IMR-90 (cell line): ENCODE results near the gene INHBE. TPM values are rescaled to one million over a fixed set of nuclear protein-coding genes. Genes with fewer than 3 reads are reported as not detected.

ENCODE experiments used
- ATAC-seq: fragments of 200-7000 bp; cut with Tn5 transposase; 2 replicates; pipeline ENCODE4 v1.9.1; 2020; ENCODE audit warnings: low read depth, mild to moderate bottlenecking, moderate library complexity
- BruUV-seq: library from RNA; stranded (reverse); fragments of 400-500 nt; replicated peaks from 2 replicates; lab custom pipeline; 2021; lab: Mats Ljungman, UMichigan
- CTCF ChIA-PET: fragments of 300-600 bp; formaldehyde crosslinking; extraction: SDS; loops from one replicate; lab custom pipeline; 2021; ENCODE audit warnings: antibody characterized with exemption; lab: Yijun Ruan, JAX
- POLR2A ChIA-PET: fragments of 300-600 bp; sonication (Branson Sonifier 250); formaldehyde crosslinking; loops from one replicate; lab custom pipeline; 2022; ENCODE audit warnings: antibody characterized with exemption; ENCODE audit not compliant: unreplicated experiment; lab: Charles Lee
- DNase-seq: peaks from one replicate; pipeline ENCODE4 v3.0.0; 2013
- H2AFZ ChIP-seq: replicated peaks from 2 replicates; pipeline ENCODE3; 2013; ENCODE audit warnings: low read length, mild to moderate bottlenecking; ENCODE audit not compliant: poor library complexity
- H2AK5ac ChIP-seq: 2 replicates; pipeline ENCODE4 v1.6.1; 2013; ENCODE audit warnings: low read depth, low read length, inconsistent platforms
- H2AK9ac ChIP-seq: replicated peaks from 2 replicates; pipeline ENCODE3; 2013; ENCODE audit warnings: mild to moderate bottlenecking, low read depth, low read length, moderate library complexity; ENCODE audit not compliant: poor library complexity
- H2BK120ac ChIP-seq: 2 replicates; pipeline ENCODE4 v1.6.1; 2013; ENCODE audit warnings: low read depth, low read length, inconsistent platforms
- H2BK15ac ChIP-seq: 3 replicates; pipeline ENCODE4 v1.6.1; 2013; ENCODE audit warnings: low read depth, low read length, inconsistent platforms
- H2BK20ac ChIP-seq: 2 replicates; pipeline ENCODE4 v1.6.1; 2013; ENCODE audit warnings: low read depth, mild to moderate bottlenecking, inconsistent platforms, low read length, moderate library complexity
- H2BK5ac ChIP-seq: 2 replicates; pipeline ENCODE4 v1.6.1; 2013; ENCODE audit warnings: mild to moderate bottlenecking, low read depth, low read length, inconsistent platforms; ENCODE audit not compliant: poor library complexity, severe bottlenecking
- H3K14ac ChIP-seq: replicated peaks from 2 replicates; pipeline ENCODE4 v1.6.1; 2013; ENCODE audit warnings: low read depth, low read length, inconsistent platforms
- H3K18ac ChIP-seq: 2 replicates; pipeline ENCODE4 v1.6.1; 2013; ENCODE audit warnings: low read depth, low read length, control low read depth
- H3K23ac ChIP-seq: 2 replicates; pipeline ENCODE4 v1.6.1; 2013; ENCODE audit warnings: low read depth, low read length, inconsistent platforms
- H3K27ac ChIP-seq: 2 replicates; pipeline ENCODE4 v1.5.1; 2013; ENCODE audit warnings: mild to moderate bottlenecking, control low read depth, low read length; ENCODE audit not compliant: insufficient read depth
- H3K27me3 ChIP-seq: 2 replicates; pipeline ENCODE4 v1.6.1; 2013; ENCODE audit warnings: low read length; ENCODE audit not compliant: control insufficient read depth, insufficient read depth
- H3K36me3 ChIP-seq: 2 replicates; pipeline ENCODE4 v1.6.1; 2013; ENCODE audit warnings: low read length, mixed read lengths; ENCODE audit not compliant: control insufficient read depth, insufficient read depth
- H3K4ac ChIP-seq: 2 replicates; pipeline ENCODE4 v1.6.1; 2013; ENCODE audit warnings: low read depth, low read length, inconsistent platforms
- H3K4me1 ChIP-seq: 2 replicates; pipeline ENCODE4 v1.6.1; 2013; ENCODE audit warnings: low read length, mixed read lengths; ENCODE audit not compliant: control insufficient read depth, insufficient read depth
- H3K4me2 ChIP-seq: 2 replicates; pipeline ENCODE4 v1.6.1; 2013; ENCODE audit warnings: low read depth, mild to moderate bottlenecking, control low read depth, low read length, moderate library complexity
- H3K4me3 ChIP-seq: 2 replicates; pipeline ENCODE4 v1.5.1; 2013; ENCODE audit warnings: low read depth, mild to moderate bottlenecking, control low read depth, low read length, moderate library complexity; ENCODE audit not compliant: insufficient read depth
- H3K56ac ChIP-seq: 2 replicates; pipeline ENCODE4 v1.6.1; 2013; ENCODE audit warnings: low read length, inconsistent platforms; ENCODE audit not compliant: insufficient read depth; ENCODE audit errors: extremely low read depth
- H3K79me1 ChIP-seq, 2 experiments: 2 replicates each; pipeline ENCODE4 v1.6.1; 2013; ENCODE audit warnings: low read length in 2 of 2, inconsistent platforms in 1 of 2, low read depth in 1 of 2
- H3K9ac ChIP-seq: 2 replicates; pipeline ENCODE4 v1.6.1; 2013; ENCODE audit warnings: low read depth, low read length, control low read depth
- H3K9me1 ChIP-seq: 2 replicates; pipeline ENCODE4 v1.6.1; 2013; ENCODE audit warnings: low read length, inconsistent platforms; ENCODE audit not compliant: insufficient read depth
- H3K9me3 ChIP-seq: 2 replicates; pipeline ENCODE4 v1.6.1; 2013; ENCODE audit warnings: low read length; ENCODE audit not compliant: control insufficient read depth, insufficient read depth
- H4K20me1 ChIP-seq: 2 replicates; pipeline ENCODE4 v1.6.1; 2013; ENCODE audit warnings: low read length, inconsistent platforms; ENCODE audit not compliant: insufficient read depth
- H4K5ac ChIP-seq: 2 replicates; pipeline ENCODE4 v1.6.1; 2013; ENCODE audit warnings: mild to moderate bottlenecking, low read depth, low read length, control low read depth
- H4K8ac ChIP-seq, 2 experiments: 2 replicates each; pipeline ENCODE4 v1.6.1; 2013; ENCODE audit warnings: low read depth in 2 of 2, low read length in 2 of 2, control low read depth in 1 of 2, inconsistent platforms in 1 of 2
- H4K91ac ChIP-seq: 2 replicates; pipeline ENCODE4 v1.6.1; 2013; ENCODE audit warnings: low read depth, low read length, inconsistent platforms; ENCODE audit not compliant: insufficient read depth
- BHLHE40 ChIP-seq: fragments of 150-350 bp; IDR thresholded peaks from 2 replicates; pipeline ENCODE4 v1.6.1; 2016; ENCODE audit warnings: mild to moderate bottlenecking, low read depth, low read length
- CEBPB ChIP-seq: IDR thresholded peaks from 2 replicates; pipeline ENCODE4 v1.6.1; 2012; ENCODE audit warnings: low read depth, low read length, improper control_type of control experiment
- CTCF ChIP-seq: conservative IDR thresholded peaks from 2 replicates; pipeline ENCODE4 v1.5.1; 2012; ENCODE audit warnings: mild to moderate bottlenecking, low read depth, low read length, improper control_type of control experiment
- ELK1 ChIP-seq: fragments of 150-350 bp; IDR thresholded peaks from 2 replicates; pipeline ENCODE4 v1.6.1; 2016; ENCODE audit warnings: low read depth, mild to moderate bottlenecking, low read length, moderate library complexity, borderline replicate concordance
- FOS ChIP-seq: fragments of 150-350 bp; IDR thresholded peaks from 2 replicates; pipeline ENCODE4 v1.6.1; 2016; ENCODE audit warnings: low read depth, low read length
- MAFK ChIP-seq: IDR thresholded peaks from 2 replicates; pipeline ENCODE4 v1.6.1; 2012; ENCODE audit warnings: low read depth, low read length, improper control_type of control experiment
- MAZ ChIP-seq: IDR thresholded peaks from 2 replicates; pipeline ENCODE4 v1.6.1; 2012; ENCODE audit warnings: low read depth, mild to moderate bottlenecking, low read length, improper control_type of control experiment, moderate library complexity, borderline replicate concordance
- MXI1 ChIP-seq: IDR thresholded peaks from 2 replicates; pipeline ENCODE4 v1.6.1; 2012; ENCODE audit warnings: low read depth, mild to moderate bottlenecking, low read length, moderate library complexity, borderline replicate concordance
- NFE2L2 ChIP-seq: fragments of 150-350 bp; IDR thresholded peaks from 2 replicates; pipeline ENCODE4 v1.6.1; 2016; ENCODE audit warnings: low read depth, mild to moderate bottlenecking, low read length
- POLR2A ChIP-seq: IDR thresholded peaks from 2 replicates; pipeline ENCODE4 v1.6.1; 2012; ENCODE audit warnings: mild to moderate bottlenecking, low read depth, low read length
- RAD21 ChIP-seq: IDR thresholded peaks from 2 replicates; pipeline ENCODE4 v1.6.1; 2012; ENCODE audit warnings: low read length, improper control_type of control experiment
- RFX5 ChIP-seq: IDR thresholded peaks from 2 replicates; pipeline ENCODE4 v1.8.0; 2012; ENCODE audit warnings: low read depth, mild to moderate bottlenecking, low read length, moderate library complexity
- SMC3 ChIP-seq: fragments of 150-350 bp; IDR thresholded peaks from 2 replicates; pipeline ENCODE4 v1.6.1; 2016; ENCODE audit warnings: low read depth, mild to moderate bottlenecking, antibody characterized with exemption, low read length, moderate library complexity
- USF2 ChIP-seq: fragments of 150-350 bp; IDR thresholded peaks from 2 replicates; pipeline ENCODE4 v1.6.1; 2017; ENCODE audit warnings: mild to moderate bottlenecking, antibody characterized with exemption, low read length, low read depth
- WGBS, 2 experiments: methylation state at CpG; one replicate each; pipeline versions ENCODE4 v1.1.5 to v1.1.7; 2013; ENCODE audit warnings: missing lambda C conversion rate in 2 of 2; ENCODE audit not compliant: insufficient read length in 1 of 2; ENCODE audit errors: extremely low coverage in 2 of 2; 5-methylcytosine and 5-hydroxymethylcytosine counted together
- dilution Hi-C: fragments of 300-500 bp; cut with HindIII; formaldehyde crosslinking; loops from one replicate; pipeline ENCODE4 v1.14.3; 2018; ENCODE audit warnings: low sequenced_read_pairs; ENCODE audit not compliant: unreplicated experiment
- in situ Hi-C: fragments of 300-500 bp; cut with MboI; formaldehyde crosslinking; loops from 3 replicates; pipeline ENCODE4 v1.14.3; 2019; ENCODE audit warnings: low sequenced_read_pairs, inconsistent platforms, mixed read lengths
- intact Hi-C: fragments of 100-400 bp; cut with micrococcal nuclease; formaldehyde crosslinking; loops from 2 replicates; pipeline ENCODE4 v1.10.0; 2022
- polyA plus RNA-seq, 3 experiments: library from polyadenylated mRNA; depleted of rRNA; stranded (reverse); fragments of >200 nt; gene quantifications; 2 replicates each; pipeline ENCODE4 v1.2.3, GENCODE V29; 2012; ENCODE audit warnings: low replicate concordance in 1 of 3
- total RNA-seq: library from RNA; depleted of rRNA; stranded (reverse); fragments of >200 nt; gene quantifications from 2 replicates; pipeline ENCODE4 v1.2.3, GENCODE V29; 2012

INHBE gene
- total and polyA plus RNA-seq, 2 of the 4 experiments (the other 2 are of a cell fraction): 0.90 to 1.7 TPM

GRCh38 chr12:57419495-57419894, 35.6 kb upstream of the INHBE start:
- Histone ChIP-seq H2BK15ac (no peak overlapping the region), H2BK20ac (no peak overlapping the region), H2AK5ac (no peak overlapping the region), H3K36me3 (peaks cover 9% of the 10 kb centered on the region), H3K9me1 (peaks cover 2% of the 10 kb centered on the region; the same call in 1 of the 2 replicates), H2AFZ (no peak overlapping the region), H3K4me2 (no peak overlapping the region), H2BK5ac (no peak overlapping the region), H3K9ac (no peak overlapping the region), H3K27ac (no peak overlapping the region), H4K8ac (no peak overlapping the region), H3K56ac (no peak overlapping the region), H3K4me3 (no peak overlapping the region), H3K79me1 (peaks cover 42 to 70% of the 10 kb centered on the region in 2 experiments), H4K91ac (no peak overlapping the region), H3K27me3 (no peaks in the 10 kb centered on the region), H2BK120ac (no peak overlapping the region), H4K5ac (no peak overlapping the region), H3K9me3 (no peaks in the 10 kb centered on the region), H3K4me1 (0 out of 2 replicates have a peak, but pooled peaks cover 2% of the 10 kb centered on the region), H3K14ac (no peak overlapping the region), H3K18ac (no peak overlapping the region), H2AK9ac (no peak overlapping the region), H4K20me1 (peaks cover 20% of the 10 kb centered on the region; the same call in 1 of the 2 replicates), H3K4ac (no peak overlapping the region), H3K23ac (no peak overlapping the region)
- POLR2A ChIA-PET: no interaction called here
- DNase-seq: no peak
- intact Hi-C loops (no loop called here), in situ Hi-C loops (no loop called here), dilution Hi-C loops (no loop called here)
- TF ChIP-seq RAD21 (no peak), FOS (no peak), MAFK (no peak), CEBPB (no peak), MXI1 (no peak), ELK1 (no peak), BHLHE40 (no peak), RFX5 (no peak), NFE2L2 (no peak), MAZ (no peak), USF2 (no peak), SMC3 (no peak), POLR2A (no peak), CTCF (no peak)
- CTCF ChIA-PET: interaction anchor here (1.1 kb wide), 1 partner anchor 31 kb away, joined by 4 read pairs; no protein-coding TSS in a partner anchor
- BruUV-seq: no TSS peak
- no peak for ATAC-seq
- 80% methylated on average over 1 of the region's 2 CpGs; no CpG with 5 or more reads in 1 of the 2 experiments for WGBS, 2 experiments
